ENCODE data around the gene ANGPTL2.

Gene ANGPTL2

GRCh38 chr9:127081250-127082185, 40.9 kb downstream of the ANGPTL2 start:
- no peak for TF ChIP-seq CTCF (conservative IDR thresholded peaks at IDR 0.05; ENCODE audit: low read depth)
- H3K27ac ChIP-seq = no peak overlapping the region
- POLR2A ChIA-PET (ENCODE audit: low non-redundant PET) = no interaction called here
- DNase-seq (ENCODE audit: low spot score) = no peak
- CTCF ChIA-PET = interaction anchor here (0.7 kb wide), 1 partner anchor 182 kb away, joined by 4 read pairs; no protein-coding TSS in a partner anchor

DNA sequence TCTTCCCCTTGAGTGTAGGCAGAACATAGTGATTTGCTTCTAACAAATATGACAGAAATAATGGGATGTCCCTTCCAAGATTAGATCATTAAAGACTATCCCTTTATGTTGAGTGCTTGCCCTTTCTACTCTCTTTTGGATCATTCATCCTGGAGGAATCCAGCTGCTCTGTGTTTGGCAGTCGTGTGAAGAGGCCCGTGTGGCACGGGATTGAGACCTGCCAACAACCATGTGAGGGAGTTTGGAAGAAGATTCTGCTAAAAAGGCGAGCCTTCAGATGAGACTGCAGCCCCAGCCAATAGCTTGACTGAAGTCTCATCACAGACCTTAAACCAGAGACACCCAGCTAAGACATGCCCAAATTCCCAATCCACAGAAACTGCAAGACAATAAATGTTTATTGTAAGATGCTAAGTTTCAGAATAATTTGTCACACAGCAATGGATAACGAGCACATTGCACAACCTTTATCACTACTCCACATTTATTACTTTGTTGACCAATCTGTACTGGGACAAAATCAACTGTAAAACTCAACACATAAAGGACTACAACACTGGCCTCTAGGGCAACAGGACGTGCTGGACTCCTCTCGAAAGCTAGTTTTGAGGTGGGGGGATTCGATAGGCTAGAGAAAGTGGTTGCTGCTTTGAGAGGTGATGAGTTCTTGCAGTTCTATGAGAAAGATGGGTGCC, 42.8 kb downstream of the ANGPTL2 start:
- ChIA-PET CTCF (interaction anchor here (0.7 kb wide), 1 partner anchor 114 kb away, joined by 4 read pairs; no protein-coding TSS in a partner anchor), POLR2A (ENCODE audit: low non-redundant PET) (no interaction called here)
- DNase-seq (ENCODE audit: low spot score) = no peak
- no peak overlapping the region for H3K27ac ChIP-seq
- TF ChIP-seq CTCF (conservative IDR thresholded peaks at IDR 0.05; ENCODE audit: low read depth) = no peak

- no peak for DNase-seq (ENCODE audit: low spot score)
- H3K27ac ChIP-seq = no peak overlapping the region
- ChIA-PET POLR2A (ENCODE audit: low non-redundant PET) (no interaction called here), CTCF (no interaction called here)
- no peak for TF ChIP-seq CTCF (conservative IDR thresholded peaks at IDR 0.05; ENCODE audit: low read depth)
Measured at GRCh38 chr9:127078988-127079387, 43.4 kb downstream of the ANGPTL2 start.

DNA sequence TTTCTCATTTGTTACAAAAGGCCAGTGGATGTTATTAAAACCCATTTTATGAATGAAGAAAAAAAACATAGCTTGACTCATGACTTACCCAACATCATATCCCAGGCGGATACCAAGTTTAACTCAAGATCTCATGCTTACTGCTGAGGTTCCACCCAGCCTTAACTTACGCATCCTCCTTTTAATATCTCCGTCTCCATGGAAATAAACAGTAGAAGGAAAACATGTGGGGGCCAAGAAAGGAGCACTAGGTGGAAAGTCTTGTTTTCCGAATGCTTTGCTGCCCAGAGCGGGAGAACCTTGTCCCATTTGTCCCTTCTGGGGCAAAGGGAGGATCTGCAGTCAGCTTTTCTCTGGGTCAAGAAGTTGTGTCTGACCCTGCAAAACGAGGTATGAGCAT, 44.1 kb downstream of the ANGPTL2 start:
- no peak for TF ChIP-seq CTCF (conservative IDR thresholded peaks at IDR 0.05; ENCODE audit: low read depth)
- DNase-seq (ENCODE audit: low spot score) = no peak
- POLR2A ChIA-PET (ENCODE audit: low non-redundant PET) = no interaction called here
- H3K27ac ChIP-seq = no peak overlapping the region
- CTCF ChIA-PET = no interaction called here

GRCh38 chr9:127077644-127077946, 44.8 kb downstream of the ANGPTL2 start:
- CTCF ChIA-PET = no interaction called here
- H3K27ac ChIP-seq = no peak overlapping the region
- DNase-seq (ENCODE audit: low spot score) = no peak
- TF ChIP-seq CTCF (conservative IDR thresholded peaks at IDR 0.05; ENCODE audit: low read depth) = no peak
- POLR2A ChIA-PET (ENCODE audit: low non-redundant PET) = no interaction called here

GRCh38 chr9:127076860-127077643, 45.4 kb downstream of the ANGPTL2 start:
- POLR2A ChIA-PET (ENCODE audit: low non-redundant PET) = no interaction called here
- DNase-seq (ENCODE audit: low spot score) = no peak
- no peak overlapping the region for H3K27ac ChIP-seq
- CTCF ChIA-PET = no interaction called here
- TF ChIP-seq CTCF (conservative IDR thresholded peaks at IDR 0.05; ENCODE audit: low read depth) = no peak

All from RWPE1 (cell line).